Transverse colon (tissue), 4 donors: Measurements from ENCODE around the gene VAPB. TPM values are rescaled to one million over a fixed set of nuclear protein-coding genes. Genes with fewer than 3 reads are reported as not detected.
A peak's percentile ranks its signal among the peaks of the same experiment; 100 is the strongest.

Source experiments
- DNase-seq: peaks from one replicate; pipeline ENCODE4 v3.0.0-alpha.2; 2019
- H3K27ac ChIP-seq, 4 donors: fragments of 200-600 bp; sonication (generic); 2 replicates each; pipeline ENCODE4 v1.5.1; 2016 to 2018; ENCODE audit warnings: inconsistent platforms in 4 of 4
- H3K27me3 ChIP-seq: fragments of 200-600 bp; sonication (generic); 2 replicates; pipeline ENCODE4 v1.5.1; 2017; ENCODE audit warnings: inconsistent platforms
- H3K36me3 ChIP-seq, 4 donors: fragments of 200-600 bp; sonication (generic); 2 replicates each; pipeline ENCODE4 v1.5.1; 2017 to 2019; ENCODE audit warnings: inconsistent platforms in 4 of 4
- H3K4me1 ChIP-seq, 4 donors: fragments of 200-600 bp; sonication (generic); 2 replicates each; pipeline ENCODE4 v1.5.1; 2017 to 2020; ENCODE audit warnings: inconsistent platforms in 4 of 4
- H3K4me3 ChIP-seq, 4 donors: fragments of 200-600 bp; sonication (generic); 1 replicate in 1 of 4; 2 replicates in 3 of 4; pipeline versions ENCODE4 v1.5.1 to v1.6.1; 2017 to 2019; ENCODE audit warnings: inconsistent platforms in 4 of 4
- H3K9me3 ChIP-seq, 2 donors: fragments of 200-600 bp; sonication (generic); 2 replicates each; pipeline ENCODE4 v1.5.1; 2017 to 2019; ENCODE audit warnings: inconsistent platforms in 2 of 2
- EP300 ChIP-seq: sonication (generic); formaldehyde crosslinking; IDR thresholded peaks from one replicate; pipeline ENCODE4 v1.6.1; 2017; ENCODE audit warnings: antibody characterized with exemption, low read depth
- POLR2A ChIP-seq: fragments of 450-650 bp; IDR thresholded peaks from one replicate; pipeline ENCODE4 v1.6.1; 2016; ENCODE audit warnings: antibody characterized with exemption, mild to moderate bottlenecking, moderate library complexity
- POLR2AphosphoS5 ChIP-seq, 3 donors: sonication (generic); formaldehyde crosslinking; IDR thresholded peaks; one replicate each; pipeline ENCODE4 v1.6.1; 2016; ENCODE audit warnings: antibody characterized with exemption in 3 of 3
- WGBS, 2 donors: methylation state at CpG; one replicate each; pipeline ENCODE4 v1.1.5; 2018; ENCODE audit warnings: low coverage in 1 of 2; 5-methylcytosine and 5-hydroxymethylcytosine counted together
- in situ Hi-C, 4 donors: fragments of 200-750 bp; cut with MboI; loops; one replicate each; pipeline versions ENCODE4 v1.15.0 to v1.15.1; 2017; ENCODE audit warnings: low sequenced_read_pairs in 3 of 4, low pct_ligation_motif_present in 1 of 4, low pct_unique_long_range_greater_than_20kb in 1 of 4
- intact Hi-C: fragments of 100-400 bp; cut with DNase I; formaldehyde crosslinking; loops from one replicate; pipeline ENCODE4 v1.15.1; 2023; ENCODE audit warnings: low total_unique reads
- total RNA-seq, 4 donors: library from RNA; depleted of rRNA; stranded (reverse); fragments of >200 nt; gene quantifications; one replicate each; pipeline ENCODE4 v1.1.0, GENCODE V29; 2016
- TF ChIP-seq, protein P1 (sequence below), 5 experiments: fragments of 200-600 bp in 3 of 5; fragments of 450-650 bp in 2 of 5; sonication (generic) in 3 of 5; IDR thresholded peaks; 1 replicate in 2 of 5; 2 replicates in 3 of 5; pipeline ENCODE4 v1.5.1; 2016 to 2017; ENCODE audit warnings: antibody characterized with exemption in 5 of 5, inconsistent platforms in 3 of 5, mild to moderate bottlenecking in 2 of 5, moderate library complexity in 1 of 5

Gene VAPB
- total RNA-seq, 4 donors from 2014 or later: 11.6 to 44.8 (median 28.0) TPM

DNA sequence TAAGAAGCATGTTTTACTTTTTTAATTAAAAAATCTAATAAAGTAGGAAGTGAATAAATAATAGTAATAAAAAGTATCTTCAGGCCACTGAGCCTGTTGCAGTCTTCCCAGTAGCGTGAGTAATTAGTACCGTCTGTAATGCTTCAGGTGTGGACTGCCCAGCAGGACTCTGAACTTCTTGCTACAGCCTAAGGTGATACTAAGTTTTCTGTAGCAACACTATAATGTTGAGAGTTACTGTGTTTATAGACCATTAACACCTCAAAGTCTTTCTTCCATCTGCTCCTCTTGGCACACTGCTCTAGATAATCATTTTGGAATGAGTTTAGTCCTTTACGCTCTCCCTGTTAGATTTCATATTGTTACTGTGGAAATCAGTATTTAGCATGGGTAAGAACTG is 28.4 kb downstream of the VAPB start:
- TF ChIP-seq POLR2A (no peak), EP300 (no peak), POLR2AphosphoS5 (IDR thresholded peaks at IDR 0.05) (no peak)
- TF ChIP-seq, protein P1, sequence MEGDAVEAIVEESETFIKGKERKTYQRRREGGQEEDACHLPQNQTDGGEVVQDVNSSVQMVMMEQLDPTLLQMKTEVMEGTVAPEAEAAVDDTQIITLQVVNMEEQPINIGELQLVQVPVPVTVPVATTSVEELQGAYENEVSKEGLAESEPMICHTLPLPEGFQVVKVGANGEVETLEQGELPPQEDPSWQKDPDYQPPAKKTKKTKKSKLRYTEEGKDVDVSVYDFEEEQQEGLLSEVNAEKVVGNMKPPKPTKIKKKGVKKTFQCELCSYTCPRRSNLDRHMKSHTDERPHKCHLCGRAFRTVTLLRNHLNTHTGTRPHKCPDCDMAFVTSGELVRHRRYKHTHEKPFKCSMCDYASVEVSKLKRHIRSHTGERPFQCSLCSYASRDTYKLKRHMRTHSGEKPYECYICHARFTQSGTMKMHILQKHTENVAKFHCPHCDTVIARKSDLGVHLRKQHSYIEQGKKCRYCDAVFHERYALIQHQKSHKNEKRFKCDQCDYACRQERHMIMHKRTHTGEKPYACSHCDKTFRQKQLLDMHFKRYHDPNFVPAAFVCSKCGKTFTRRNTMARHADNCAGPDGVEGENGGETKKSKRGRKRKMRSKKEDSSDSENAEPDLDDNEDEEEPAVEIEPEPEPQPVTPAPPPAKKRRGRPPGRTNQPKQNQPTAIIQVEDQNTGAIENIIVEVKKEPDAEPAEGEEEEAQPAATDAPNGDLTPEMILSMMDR (IDR thresholded peaks at IDR 0.05): no peak
- WGBS, 2 donors: 80% methylated on average over 3 of the region's 3 CpGs; no CpG with 5 or more reads in 1 of the 2 donors
- Histone ChIP-seq H3K4me1 (peaks cover 3 to 21% (median 7%) of the 10 kb centered on the region in 4 donors), H3K9me3 (no peaks in the 10 kb centered on the region), H3K27me3 (no peaks in the 10 kb centered on the region), H3K4me3 (no peak overlapping the region), H3K36me3 (no peaks in the 10 kb centered on the region), H3K27ac (peak overlapping the region in 2 of 4 donors; percentile 3 to 20)
- intact Hi-C loops: no loop called here
- in situ Hi-C loops: loop anchor here in 1 of 4 donors (25.0 kb wide), 1 partner anchor 105 kb away; the partner anchor contains the start of gene RAB22A
- no peak for DNase-seq

DNA sequence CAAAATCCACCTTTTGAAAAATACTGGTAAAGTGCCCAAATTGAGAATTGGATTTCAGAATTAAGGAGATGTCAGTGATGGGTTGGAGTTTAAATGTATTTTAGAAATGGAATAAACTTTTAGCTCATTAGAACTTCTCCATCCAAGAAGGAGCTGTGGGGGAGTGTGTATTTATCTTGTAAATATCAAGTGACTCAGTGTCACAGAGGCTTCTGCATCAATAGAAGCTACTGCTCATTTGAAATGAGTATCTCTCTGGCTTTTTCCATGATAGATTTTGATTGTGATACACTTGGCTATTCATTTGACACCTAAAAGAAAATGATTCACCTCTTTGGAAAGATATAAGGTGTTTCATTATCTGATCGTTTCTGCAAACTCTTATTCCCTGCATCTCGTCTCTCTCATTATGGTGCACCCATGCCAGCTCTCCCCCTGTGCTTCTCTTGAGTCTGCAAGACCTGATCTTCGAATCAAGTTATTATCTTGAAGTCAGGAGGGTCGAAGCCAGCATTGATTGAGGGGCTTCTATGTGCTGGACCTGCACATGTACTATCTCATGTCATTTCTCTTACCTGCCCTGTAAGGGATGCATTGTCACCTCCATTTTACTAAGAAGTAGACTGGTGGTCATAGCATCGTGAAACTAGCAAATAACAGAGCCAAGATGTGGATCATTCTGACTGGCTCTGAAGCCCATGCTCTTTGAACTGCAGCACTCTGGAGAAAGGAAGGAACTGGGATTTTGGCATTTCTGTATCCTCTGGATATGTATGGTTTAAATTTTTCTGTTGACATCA is 30.1 kb downstream of the VAPB start:
- no peaks in the 10 kb centered on the region for H3K27me3 ChIP-seq
- DNase-seq: no peak
- 71 to 93% methylated on average over 2 to 5 of the region's 5 CpGs for WGBS, 2 donors
- intact Hi-C loops (no loop called here), in situ Hi-C loops (loop anchor here in 1 of 4 donors (25.0 kb wide), 1 partner anchor 107 kb away; the partner anchor contains the start of gene RAB22A)
- no peaks in the 10 kb centered on the region for H3K9me3 ChIP-seq
- no peaks in the 10 kb centered on the region for H3K36me3 ChIP-seq
- TF ChIP-seq, protein P1 (IDR thresholded peaks at IDR 0.05): no peak
- no peak for TF ChIP-seq POLR2AphosphoS5 (IDR thresholded peaks at IDR 0.05)
- no peak for TF ChIP-seq EP300
- no peak for TF ChIP-seq POLR2A
- H3K4me3 ChIP-seq: no peak overlapping the region
- peaks cover 3 to 24% (median 7%) of the 10 kb centered on the region in 4 donors for H3K4me1 ChIP-seq
- no peak overlapping the region for H3K27ac ChIP-seq

DNA sequence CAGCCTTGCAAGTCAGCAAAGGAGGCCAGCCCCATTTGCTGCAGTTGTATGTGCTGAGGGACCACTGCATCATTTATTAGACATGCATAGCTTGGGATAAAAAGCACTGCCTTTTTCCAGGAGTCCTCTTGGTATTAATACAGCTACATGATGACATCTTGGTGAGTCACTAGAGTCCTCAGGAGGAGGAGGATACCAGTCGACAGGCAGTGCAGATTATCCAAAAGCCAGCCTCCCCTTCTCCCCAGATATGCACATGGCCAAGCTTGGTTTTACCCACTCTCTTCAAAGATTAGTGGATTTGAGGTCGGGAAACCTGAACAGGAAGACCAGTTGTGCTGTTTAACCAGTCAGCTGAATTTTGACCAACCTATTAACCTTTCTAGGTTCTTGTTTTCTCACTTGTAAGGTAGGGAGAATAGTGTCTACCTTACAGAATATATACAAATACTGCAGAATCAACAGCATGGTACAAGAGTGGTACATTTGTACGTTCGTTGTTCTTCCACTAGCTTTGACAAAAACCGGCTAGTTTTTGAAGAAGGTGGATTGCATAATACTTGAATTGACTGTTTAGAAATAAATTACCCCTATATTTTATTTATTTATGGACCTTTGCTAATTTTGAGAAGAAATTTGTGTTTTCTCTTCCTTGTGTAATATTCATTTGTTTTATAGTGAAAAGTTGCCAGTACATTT is 31.9 kb downstream of the VAPB start:
- Histone ChIP-seq H3K27ac (no peak overlapping the region), H3K4me3 (no peak overlapping the region), H3K9me3 (no peaks in the 10 kb centered on the region), H3K36me3 (no peaks in the 10 kb centered on the region), H3K4me1 (peaks cover 0 to 19% (median 4%) of the 10 kb centered on the region in 4 donors), H3K27me3 (no peaks in the 10 kb centered on the region)
- intact Hi-C loops: no loop called here
- DNase-seq: no peak
- 71 to 87% methylated on average over 3 to 5 of the region's 5 CpGs for WGBS, 2 donors
- TF ChIP-seq, protein P1 (IDR thresholded peaks at IDR 0.05): no peak
- no peak for TF ChIP-seq EP300
- TF ChIP-seq POLR2AphosphoS5 (IDR thresholded peaks at IDR 0.05): no peak
- TF ChIP-seq POLR2A: no peak
- in situ Hi-C loops: loop anchor here in 1 of 4 donors (25.0 kb wide), 1 partner anchor 109 kb away; the partner anchor contains the start of gene RAB22A

DNA sequence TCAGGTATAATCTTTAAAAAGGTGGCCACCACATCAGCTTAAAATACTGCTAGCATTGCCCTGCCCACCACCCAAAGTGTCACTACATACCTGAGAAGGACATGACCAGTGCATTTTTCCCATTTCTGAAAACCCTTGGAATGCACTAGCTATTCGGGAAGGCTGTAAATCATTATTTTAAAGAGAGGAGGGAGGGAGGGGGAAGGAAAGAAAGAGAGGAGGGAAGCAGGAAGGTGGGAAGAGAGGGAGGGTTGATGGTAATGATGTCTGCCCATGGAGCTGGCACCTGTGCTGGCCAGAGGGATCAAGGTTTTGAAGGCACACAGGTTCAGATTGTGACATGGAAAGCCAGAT is 32.4 kb downstream of the VAPB start:
- no peak for DNase-seq
- TF ChIP-seq EP300 (no peak), POLR2AphosphoS5 (IDR thresholded peaks at IDR 0.05) (no peak), POLR2A (no peak)
- TF ChIP-seq, protein P1 (IDR thresholded peaks at IDR 0.05): no peak
- in situ Hi-C loops: loop anchor here in 1 of 4 donors (25.0 kb wide), 1 partner anchor 109 kb away; the partner anchor contains the start of gene RAB22A
- Histone ChIP-seq H3K27ac (no peak overlapping the region), H3K36me3 (no peaks in the 10 kb centered on the region), H3K27me3 (no peaks in the 10 kb centered on the region), H3K4me1 (peaks cover 0 to 13% (median 4%) of the 10 kb centered on the region in 4 donors), H3K4me3 (no peak overlapping the region), H3K9me3 (no peaks in the 10 kb centered on the region)
- WGBS, 2 donors: 38 to 83% methylated on average over 1 of the region's 1 CpG
- intact Hi-C loops: no loop called here
